GM23248 (cell line): ENCODE measurements around the gene UNC93B1. TPM values are rescaled to one million over a fixed set of nuclear protein-coding genes. Genes with fewer than 3 reads are reported as not detected.
A peak's percentile ranks its signal among the peaks of the same experiment; 100 is the strongest.

Experiments used
- DNase-seq: peaks from one replicate; pipeline ENCODE4 v3.0.0-alpha.2; 2015
- H2AFZ ChIP-seq: fragments of 200-600 bp; sonication (generic); 2 replicates; pipeline ENCODE4 v1.6.1; 2016; ENCODE audit warnings: antibody characterized with exemption
- H3F3A ChIP-seq: fragments of 200-600 bp; sonication (generic); 2 replicates; pipeline ENCODE4 v1.6.1; 2016; ENCODE audit warnings: mild to moderate bottlenecking, antibody characterized with exemption, mixed run types; ENCODE audit not compliant: insufficient read depth
- H3K27ac ChIP-seq: fragments of 200-600 bp; sonication (generic); 2 replicates; pipeline ENCODE4 v1.5.1; 2016; ENCODE audit warnings: mild to moderate bottlenecking
- H3K27me3 ChIP-seq: fragments of 200-600 bp; sonication (generic); replicated peaks from 2 replicates; pipeline ENCODE4 v1.6.1; 2016; ENCODE audit warnings: mild to moderate bottlenecking; ENCODE audit not compliant: insufficient read depth
- H3K36me3 ChIP-seq: fragments of 200-600 bp; sonication (generic); 2 replicates; pipeline ENCODE4 v1.6.1; 2016; ENCODE audit warnings: low read depth, mild to moderate bottlenecking
- H3K4me1 ChIP-seq: fragments of 200-600 bp; sonication (generic); 2 replicates; pipeline ENCODE4 v1.6.1; 2016; ENCODE audit warnings: mild to moderate bottlenecking; ENCODE audit not compliant: insufficient read depth
- H3K4me2 ChIP-seq: fragments of 200-600 bp; sonication (generic); one replicate; pipeline ENCODE4 v1.6.1; 2016; ENCODE audit warnings: mild to moderate bottlenecking; ENCODE audit not compliant: unreplicated experiment
- H3K4me3 ChIP-seq: fragments of 200-600 bp; sonication (generic); 2 replicates; pipeline ENCODE4 v1.5.1; 2016; ENCODE audit warnings: mild to moderate bottlenecking
- H3K79me2 ChIP-seq: fragments of 200-600 bp; sonication (generic); 2 replicates; pipeline ENCODE4 v1.6.1; 2016; ENCODE audit warnings: mild to moderate bottlenecking; ENCODE audit not compliant: insufficient read depth
- H3K9ac ChIP-seq: fragments of 200-600 bp; sonication (generic); 2 replicates; pipeline ENCODE4 v1.6.1; 2016; ENCODE audit warnings: mild to moderate bottlenecking
- H3K9me2 ChIP-seq: fragments of 200-600 bp; sonication (generic); 2 replicates; pipeline ENCODE4 v1.6.1; 2016; ENCODE audit warnings: mixed run types, mild to moderate bottlenecking, moderate library complexity; ENCODE audit not compliant: insufficient read depth
- H3K9me3 ChIP-seq: fragments of 200-600 bp; sonication (generic); one replicate; pipeline ENCODE4 v1.6.1; 2017; ENCODE audit warnings: low read depth
- H4K20me1 ChIP-seq: fragments of 200-600 bp; sonication (generic); 2 replicates; pipeline ENCODE4 v1.6.0; 2016; ENCODE audit not compliant: insufficient read depth
- EZH2 ChIP-seq: fragments of 200-600 bp; sonication (generic); IDR thresholded peaks from 2 replicates; pipeline ENCODE4 v1.6.1; 2018; ENCODE audit warnings: antibody characterized with exemption, mild to moderate bottlenecking; ENCODE audit not compliant: insufficient read depth, poor library complexity, severe bottlenecking
- EZH2phosphoT487 ChIP-seq: fragments of 200-600 bp; sonication (generic); IDR thresholded peaks from 2 replicates; pipeline ENCODE4 v1.6.1; 2018; ENCODE audit warnings: antibody characterized with exemption, moderate library complexity, mild to moderate bottlenecking, low read depth; ENCODE audit not compliant: insufficient read depth
- WGBS, 2 experiments: methylation state at CpG; one replicate each; pipeline ENCODE4 v1.1.6; 2015 to 2017; ENCODE audit warnings: low lambda C conversion rate in 2 of 2, low coverage in 1 of 2; ENCODE audit errors: missing lambda C conversion rate in 2 of 2; 5-methylcytosine and 5-hydroxymethylcytosine counted together
- in situ Hi-C: fragments of 300-500 bp; cut with MboI; formaldehyde crosslinking; loops from 2 replicates; pipeline ENCODE4 v1.15.0; 2020
- polyA plus RNA-seq: library from polyadenylated mRNA; unstranded; fragments of >200 nt; fragmentation: Nextera tagmentation; extraction: Ambion mirVana; gene quantifications from 2 replicates; pipeline ENCODE4 v1.2.1, GENCODE V29; 2016
- total RNA-seq: library from RNA; depleted of rRNA; stranded (reverse); fragments of >200 nt; shearing (Covaris generic); gene quantifications from 2 replicates; pipeline ENCODE4 v1.2.3, GENCODE V29; 2014

The UNC93B1 gene
- total and polyA plus RNA-seq, 2 experiments from 2014 or later = 20.9 to 41.1 TPM

GRCh38 chr11:68022531-68022930, 18.6 kb upstream of the UNC93B1 start:
- no peak overlapping the region for H3K27ac ChIP-seq
- H3K4me1 ChIP-seq = peaks cover 6% of the 10 kb centered on the region
- no peak overlapping the region for H3K4me2 ChIP-seq
- no peaks in the 10 kb centered on the region for H3K27me3 ChIP-seq
- TF ChIP-seq EZH2phosphoT487 (no peak), EZH2 (no peak)
- peaks cover 5% of the 10 kb centered on the region; the same call in 1 of the 2 replicates for H3F3A ChIP-seq
- H4K20me1 ChIP-seq = no peaks in the 10 kb centered on the region
- no peak overlapping the region for H3K4me3 ChIP-seq
- no peak overlapping the region for H3K9ac ChIP-seq
- no peak for DNase-seq
- no peaks in the 10 kb centered on the region; the same call in 1 of the 2 replicates for H3K36me3 ChIP-seq
- H3K79me2 ChIP-seq = peaks cover 5% of the 10 kb centered on the region; the same call in 1 of the 2 replicates
- no peak overlapping the region for H2AFZ ChIP-seq
- H3K9me3 ChIP-seq = no peaks in the 10 kb centered on the region
- 89 to 93% methylated on average over 13 of the region's 13 CpGs for WGBS, 2 experiments
- in situ Hi-C loops = no loop called here
- H3K9me2 ChIP-seq = no peaks in the 10 kb centered on the region

DNA sequence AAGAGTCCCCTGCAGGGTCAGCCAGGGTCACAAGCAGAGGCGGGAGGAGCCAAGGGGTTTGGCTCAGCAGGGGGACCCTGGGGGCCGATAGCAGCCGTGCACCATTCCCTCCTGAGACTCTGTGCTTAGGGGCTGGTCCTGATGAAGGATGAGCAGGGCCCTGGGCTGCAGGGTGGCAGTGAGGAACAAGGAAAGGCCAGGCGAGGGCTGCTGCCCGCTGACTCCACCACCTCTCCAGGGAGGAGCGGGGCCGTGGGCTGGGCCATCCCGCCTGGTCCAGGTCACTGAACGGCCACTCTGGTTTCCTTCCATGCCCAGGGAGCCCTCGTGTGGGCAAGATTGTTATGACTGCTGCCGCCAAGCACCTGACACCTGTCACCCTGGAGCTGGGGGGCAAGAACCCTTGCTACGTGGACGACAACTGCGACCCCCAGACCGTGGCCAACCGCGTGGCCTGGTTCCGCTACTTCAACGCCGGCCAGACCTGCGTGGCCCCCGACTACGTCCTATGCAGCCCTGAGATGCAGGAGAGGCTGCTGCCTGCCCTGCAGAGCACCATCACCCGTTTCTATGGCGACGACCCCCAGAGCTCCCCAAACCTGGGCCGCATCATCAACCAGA, 17.4 kb upstream of the UNC93B1 start:
- Histone ChIP-seq H3K9me3 (no peaks in the 10 kb centered on the region), H3K4me3 (no peak overlapping the region), H3F3A (peaks cover 4% of the 10 kb centered on the region; the same call in 1 of the 2 replicates), H3K27ac (no peak overlapping the region), H4K20me1 (no peaks in the 10 kb centered on the region), H3K4me1 (0 out of 2 replicates have a peak, but pooled peaks cover 4% of the 10 kb centered on the region), H3K9ac (no peak overlapping the region), H3K4me2 (no peak overlapping the region), H3K79me2 (no peaks in the 10 kb centered on the region), H2AFZ (no peak overlapping the region), H3K27me3 (no peaks in the 10 kb centered on the region), H3K36me3 (no peaks in the 10 kb centered on the region; the same call in 1 of the 2 replicates), H3K9me2 (no peaks in the 10 kb centered on the region)
- TF ChIP-seq EZH2phosphoT487 (no peak), EZH2 (no peak)
- WGBS, 2 experiments = 89 to 90% methylated on average over 27 of the region's 27 CpGs
- DNase-seq = no peak
- in situ Hi-C loops = no loop called here

- Histone ChIP-seq H3F3A (peaks cover 4% of the 10 kb centered on the region; the same call in 1 of the 2 replicates), H3K27ac (no peak overlapping the region), H2AFZ (no peak overlapping the region), H3K4me1 (0 out of 2 replicates have a peak, but pooled peaks cover 4% of the 10 kb centered on the region), H3K9me3 (no peaks in the 10 kb centered on the region), H3K9ac (no peak overlapping the region), H4K20me1 (no peaks in the 10 kb centered on the region), H3K27me3 (no peaks in the 10 kb centered on the region), H3K9me2 (no peaks in the 10 kb centered on the region), H3K36me3 (no peaks in the 10 kb centered on the region; the same call in 1 of the 2 replicates), H3K4me3 (no peak overlapping the region), H3K4me2 (no peak overlapping the region), H3K79me2 (no peaks in the 10 kb centered on the region)
- TF ChIP-seq EZH2phosphoT487 = no peak
- TF ChIP-seq EZH2 = no peak
- DNase-seq = peak; percentile 46
- WGBS, 2 experiments = 60 to 74% methylated on average over 10 to 11 of the region's 11 CpGs
- in situ Hi-C loops = no loop called here
Measured at GRCh38 chr11:68020575-68020974, 16.7 kb upstream of the UNC93B1 start.

DNA sequence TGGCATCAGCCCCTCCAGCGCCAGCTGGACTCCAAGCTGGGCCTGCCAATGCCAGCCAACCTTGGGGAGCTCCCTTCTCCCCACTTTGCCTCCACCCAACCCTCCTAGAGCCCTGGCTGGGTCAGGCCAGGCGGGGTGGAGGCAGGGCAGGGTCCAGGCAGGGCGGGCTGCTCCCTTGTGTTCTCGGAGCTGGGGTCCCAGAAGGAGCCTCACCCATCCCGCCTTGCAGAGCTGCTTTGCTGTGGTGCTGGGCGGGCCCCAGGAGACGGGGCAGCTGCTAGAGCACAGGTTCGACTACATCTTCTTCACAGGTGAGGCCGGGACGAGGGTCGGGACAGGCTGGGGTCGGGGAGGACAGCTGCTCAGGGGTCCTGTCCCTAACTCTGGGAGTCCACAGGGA, 15.6 kb upstream of the UNC93B1 start:
- no peaks in the 10 kb centered on the region for H3K9me3 ChIP-seq
- H3K27ac ChIP-seq = no peak overlapping the region
- no peaks in the 10 kb centered on the region for H3K27me3 ChIP-seq
- H2AFZ ChIP-seq = no peak overlapping the region
- DNase-seq = no peak
- in situ Hi-C loops = no loop called here
- 83 to 89% methylated on average over 5 to 12 of the region's 12 CpGs for WGBS, 2 experiments
- H3K36me3 ChIP-seq = no peaks in the 10 kb centered on the region; the same call in 1 of the 2 replicates
- no peaks in the 10 kb centered on the region for H3K9me2 ChIP-seq
- no peaks in the 10 kb centered on the region for H4K20me1 ChIP-seq
- H3F3A ChIP-seq = peaks cover 2% of the 10 kb centered on the region; the same call in 1 of the 2 replicates
- no peak overlapping the region for H3K4me3 ChIP-seq
- no peak for TF ChIP-seq EZH2
- TF ChIP-seq EZH2phosphoT487 = no peak
- no peak overlapping the region for H3K9ac ChIP-seq
- peaks cover 9% of the 10 kb centered on the region for H3K4me1 ChIP-seq
- H3K79me2 ChIP-seq = no peaks in the 10 kb centered on the region
- H3K4me2 ChIP-seq = no peak overlapping the region
